Keratinocyte (primary cell): ENCODE measurements around the gene SLC4A9. TPM values are rescaled to one million over a fixed set of nuclear protein-coding genes. Genes with fewer than 3 reads are reported as not detected.
"Not testable (repeated sequence)": the region's sequence is repeated elsewhere in the genome, so short reads cannot be mapped to it uniquely, and the experiment has no call there.

Experiments
- DNase-seq: peaks from one replicate; pipeline ENCODE4 v3.0.0-alpha.2; 2011; ENCODE audit warnings: low read depth, missing footprints, low spot score
- FAIRE-seq: peaks from 2 replicates; lab custom pipeline; 2011; peaks lifted over from hg19 to GRCh38; lab: Jason Lieb, UNC
- H2AFZ ChIP-seq: 2 replicates; pipeline ENCODE4 v1.6.0; 2012; ENCODE audit warnings: low read length, control low read depth, inconsistent platforms; ENCODE audit not compliant: control insufficient read depth
- H3K27ac ChIP-seq: 2 replicates; pipeline ENCODE4 v1.5.1; 2011; ENCODE audit warnings: low read length; ENCODE audit not compliant: control insufficient read depth, insufficient read depth
- H3K27me3 ChIP-seq: 3 replicates; pipeline ENCODE4 v1.6.0; 2011; ENCODE audit warnings: low read length; ENCODE audit not compliant: control insufficient read depth, insufficient read depth; ENCODE audit errors: extremely low read depth
- H3K36me3 ChIP-seq, 2 experiments: 2 replicates in 1 of 2; 3 replicates in 1 of 2; pipeline ENCODE4 v1.5.1; 2011; ENCODE audit warnings: low read length in 2 of 2, mild to moderate bottlenecking in 1 of 2; ENCODE audit not compliant: control insufficient read depth in 2 of 2, insufficient read depth in 2 of 2; ENCODE audit errors: extremely low read depth in 1 of 2
- H3K4me1 ChIP-seq: 3 replicates; pipeline ENCODE4 v1.5.1; 2011; ENCODE audit warnings: low read length; ENCODE audit not compliant: control insufficient read depth, insufficient read depth; ENCODE audit errors: extremely low read depth
- H3K4me2 ChIP-seq: 3 replicates; pipeline ENCODE4 v1.6.0; 2011; ENCODE audit warnings: low read depth, low read length; ENCODE audit not compliant: control insufficient read depth, insufficient read depth; ENCODE audit errors: extremely low read depth
- H3K4me3 ChIP-seq, 3 experiments: fragments of 200-600 bp in 1 of 3; sonication (generic) in 1 of 3; 2 replicates in 2 of 3; 3 replicates in 1 of 3; pipeline ENCODE4 v1.5.1; 2011 to 2016; ENCODE audit warnings: low read length in 3 of 3, mild to moderate bottlenecking in 3 of 3, control low read depth in 2 of 3, inconsistent platforms in 1 of 3, low read depth in 1 of 3, mixed read lengths in 1 of 3, mixed run types in 1 of 3, moderate library complexity in 1 of 3; ENCODE audit not compliant: control insufficient read depth in 2 of 3, insufficient read depth in 2 of 3; ENCODE audit errors: extremely low read depth in 1 of 3
- H3K79me2 ChIP-seq: 2 replicates; pipeline ENCODE4 v1.6.0; 2012; ENCODE audit warnings: low read length; ENCODE audit not compliant: control insufficient read depth, insufficient read depth
- H3K9ac ChIP-seq: 3 replicates; pipeline ENCODE4 v1.6.0; 2011; ENCODE audit warnings: low read length; ENCODE audit not compliant: control insufficient read depth, insufficient read depth; ENCODE audit errors: extremely low read depth
- H3K9me1 ChIP-seq: 3 replicates; pipeline ENCODE4 v1.6.0; 2011; ENCODE audit warnings: low read length; ENCODE audit not compliant: control insufficient read depth, insufficient read depth; ENCODE audit errors: extremely low read depth
- H3K9me3 ChIP-seq: 2 replicates; pipeline ENCODE4 v1.5.1; 2012; ENCODE audit warnings: low read depth, low read length; ENCODE audit not compliant: control insufficient read depth
- H4K20me1 ChIP-seq: 3 replicates; pipeline ENCODE4 v1.6.0; 2011; ENCODE audit warnings: low read length; ENCODE audit not compliant: control insufficient read depth, insufficient read depth; ENCODE audit errors: extremely low read depth
- CTCF ChIP-seq, 3 experiments: IDR thresholded peaks in 1 of 3; conservative IDR thresholded peaks in 1 of 3; optimal IDR thresholded peaks in 1 of 3; 2 replicates in 2 of 3; 3 replicates in 1 of 3; pipeline versions ENCODE3 to v1.5.1; 2011; ENCODE audit warnings: low read length in 3 of 3, mild to moderate bottlenecking in 3 of 3, moderate library complexity in 2 of 3, control low read depth in 1 of 3, inconsistent platforms in 1 of 3; ENCODE audit not compliant: insufficient read depth in 2 of 3; ENCODE audit errors: extremely low read depth in 1 of 3
- EZH2 ChIP-seq: IDR thresholded peaks from one replicate; pipeline ENCODE4 v1.6.1; 2012; ENCODE audit warnings: inconsistent platforms, mild to moderate bottlenecking, low read length, moderate library complexity
- dilution Hi-C: fragments of 300-500 bp; cut with MboI; formaldehyde crosslinking; loops from one replicate; pipeline ENCODE4 v1.7.0; 2020; ENCODE audit warnings: low sequenced_read_pairs; ENCODE audit not compliant: extremely low pct_ligation_motif_present
- polyA plus RNA-seq, 5 experiments: library from polyadenylated mRNA; depleted of rRNA in 3 of 5; stranded (reverse) in 3 of 5; stranded (forward) in 1 of 5; unstranded in 1 of 5; fragments of >200 nt; gene quantifications; 1 replicate in 1 of 5; 2 replicates in 3 of 5; 3 replicates in 1 of 5; pipeline versions ENCODE4 v1.2.1 to v1.2.3, GENCODE V29; 2011 to 2012; ENCODE audit warnings: missing spikeins in 2 of 5, low read depth in 1 of 5, low replicate concordance in 1 of 5

SLC4A9 gene
- polyA plus RNA-seq, 1 donor (not counting 4 experiments of a cell fraction or from before 2014, with no cell fraction given): 0.07 TPM

GRCh38 chr5:140342287-140342686, 17.7 kb upstream of the SLC4A9 start:
- peaks cover 19 to 50% of the 10 kb centered on the region in 2 experiments for H3K36me3 ChIP-seq
- peaks cover 17% of the 10 kb centered on the region for H3K9me1 ChIP-seq
- DNase-seq (no peak), FAIRE-seq (no peak)
- H3K79me2 ChIP-seq: peaks cover 62% of the 10 kb centered on the region
- no peak for TF ChIP-seq CTCF (optimal IDR thresholded peaks at IDR 0.05 in 1 of 3, IDR thresholded peaks at IDR 0.05 in 1 of 3, conservative IDR thresholded peaks at IDR 0.05 in 1 of 3; ENCODE audit: extremely low read depth in 1 of 3, insufficient read depth in 2 of 3, low read length in 3 of 3)
- no peak for TF ChIP-seq EZH2
- H3K9me3 ChIP-seq: no peaks in the 10 kb centered on the region
- peaks cover 80% of the 10 kb centered on the region for H3K4me1 ChIP-seq
- dilution Hi-C loops: no loop called here
- H3K27me3 ChIP-seq: no peaks in the 10 kb centered on the region
- H3K4me2 ChIP-seq: peak overlapping the region; percentile 69
- peaks cover 23% of the 10 kb centered on the region for H4K20me1 ChIP-seq
- peak overlapping the region in 1 of 3 experiments; percentile 39 for H3K4me3 ChIP-seq
- no peak overlapping the region for H2AFZ ChIP-seq
- H3K9ac ChIP-seq: peak overlapping the region; percentile 6
- H3K27ac ChIP-seq: no peak overlapping the region

- Histone ChIP-seq H3K36me3 (peaks cover 17 to 44% of the 10 kb centered on the region in 2 experiments), H4K20me1 (peaks cover 19% of the 10 kb centered on the region), H3K9me3 (no peaks in the 10 kb centered on the region), H3K4me2 (peak overlapping the region; percentile 69), H3K4me1 (peaks cover 80% of the 10 kb centered on the region), H3K9me1 (peaks cover 17% of the 10 kb centered on the region), H3K4me3 (no peak overlapping the region), H2AFZ (no peak overlapping the region), H3K79me2 (peaks cover 57% of the 10 kb centered on the region), H3K27ac (no peak overlapping the region), H3K9ac (no peak overlapping the region), H3K27me3 (no peaks in the 10 kb centered on the region)
- dilution Hi-C loops: no loop called here
- TF ChIP-seq CTCF (optimal IDR thresholded peaks at IDR 0.05 in 1 of 3, IDR thresholded peaks at IDR 0.05 in 1 of 3, conservative IDR thresholded peaks at IDR 0.05 in 1 of 3; ENCODE audit: extremely low read depth in 1 of 3, insufficient read depth in 2 of 3, low read length in 3 of 3): no peak
- no peak for TF ChIP-seq EZH2
- DNase-seq (no peak), FAIRE-seq (no peak)
Observed at GRCh38 chr5:140342896-140343295, 17.1 kb upstream of the SLC4A9 start.

- Histone ChIP-seq H3K9me1 (peaks cover 16% of the 10 kb centered on the region), H3K4me1 (peaks cover 82% of the 10 kb centered on the region), H3K27ac (peak overlapping the region; percentile 49), H3K4me3 (peak overlapping the region in 1 of 3 experiments; percentile 73), H3K79me2 (peaks cover 55% of the 10 kb centered on the region), H3K36me3 (peaks cover 17 to 38% of the 10 kb centered on the region in 2 experiments), H3K4me2 (peak overlapping the region; percentile 98), H4K20me1 (peaks cover 19% of the 10 kb centered on the region)
- FAIRE-seq, dilution Hi-C loops, H3K9ac ChIP-seq, H2AFZ ChIP-seq, H3K27me3 ChIP-seq, DNase-seq, H3K9me3 ChIP-seq: not testable (repeated sequence)
Observed at GRCh38 chr5:140343849-140344248, 16.1 kb upstream of the SLC4A9 start.
